Amygdala (tissue), 56 donors: Measurements from ENCODE around the gene DYNLT2B.
"Not testable (repeated sequence)": the region's sequence is repeated elsewhere in the genome, so short reads cannot be mapped to it uniquely, and the experiment has no call there.

Experiments
- DNase-seq, 56 donors: peaks; one replicate each; lab custom pipeline; 2025; lab: John Stamatoyannopoulos, UW

DYNLT2B gene

DNA sequence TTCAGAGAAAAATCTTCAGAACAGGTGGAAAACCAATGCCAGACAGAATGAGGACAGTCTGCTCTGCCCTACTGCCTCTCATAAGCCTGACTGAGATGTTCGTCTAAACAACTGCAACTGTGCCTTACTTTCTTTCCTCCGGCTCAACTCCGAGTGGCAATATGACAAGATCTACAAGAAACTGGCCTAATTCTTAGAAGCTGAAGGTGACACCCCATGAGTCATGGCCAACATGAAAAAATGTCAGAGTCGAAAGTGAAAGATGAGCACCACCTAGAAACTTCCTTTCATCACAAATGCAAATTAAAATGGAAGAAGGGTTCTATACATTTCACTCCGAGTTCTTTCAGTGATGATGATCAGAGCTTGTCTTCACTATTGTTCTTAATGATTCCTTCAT is 43.5 kb downstream of the DYNLT2B start:
- no peak for DNase-seq

DNA sequence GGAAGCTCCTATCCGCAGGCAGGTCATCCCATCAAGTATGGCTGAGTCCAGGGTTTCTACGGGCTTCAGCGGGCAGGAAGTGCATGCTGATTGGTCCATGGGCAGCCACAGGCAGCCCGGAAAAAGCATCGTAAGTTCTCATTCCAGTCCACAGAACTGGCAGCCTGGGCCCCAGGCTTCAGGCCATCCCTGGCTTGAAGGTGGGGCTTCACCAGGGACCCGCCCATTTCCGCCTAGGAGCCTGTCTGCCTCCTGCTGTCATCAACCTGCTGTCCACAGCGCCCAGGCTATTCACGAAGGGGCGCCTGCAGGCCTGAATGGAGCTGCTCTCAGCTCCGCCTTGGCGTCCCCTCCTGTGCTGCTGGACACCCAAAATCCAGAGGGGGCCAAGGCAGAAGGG is 44.4 kb downstream of the DYNLT2B start:
- DNase-seq, result no peak

DNA sequence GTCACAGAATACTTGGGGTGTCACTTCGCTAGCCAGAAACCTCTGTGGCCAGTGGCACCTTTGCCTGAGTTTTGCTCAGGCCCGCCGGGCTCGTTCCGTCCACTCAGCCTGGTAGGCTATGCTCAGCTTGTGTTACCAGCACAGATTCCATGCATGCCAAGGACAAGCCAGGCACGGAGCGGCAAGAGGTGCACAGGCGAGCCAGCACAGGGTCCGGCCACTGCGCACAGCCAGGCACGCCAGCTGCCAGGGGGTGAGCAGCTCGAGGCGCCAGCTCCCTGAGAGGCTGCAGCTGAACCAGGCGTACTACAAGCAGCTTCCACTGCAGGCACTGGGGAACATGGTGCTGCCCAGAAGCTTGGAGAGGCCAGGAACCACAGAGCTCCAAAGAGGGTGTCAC is 45.2 kb downstream of the DYNLT2B start:
- no peak for DNase-seq

DNA sequence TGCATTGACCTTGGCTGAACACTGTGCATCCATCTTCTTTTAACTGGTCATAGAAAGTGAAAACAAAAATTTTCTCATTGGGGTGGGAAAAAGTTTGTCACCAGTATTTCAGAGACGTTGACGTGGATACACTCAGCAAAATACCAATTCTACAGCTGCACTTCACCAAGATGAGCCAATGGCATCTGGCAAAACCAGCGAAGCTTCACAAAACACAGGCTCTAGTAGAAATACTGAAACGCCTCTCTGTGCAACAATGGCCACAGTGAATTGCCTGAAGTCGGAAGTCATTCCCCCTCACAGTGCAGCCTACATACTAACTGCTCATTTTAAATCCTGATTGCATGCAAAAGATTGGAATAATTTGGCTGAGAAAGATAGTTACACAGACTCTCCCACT is 47.5 kb downstream of the DYNLT2B start:
- DNase-seq, result peak in 3 of 56 donors; percentile 2 to 11 (median 7)

DNA sequence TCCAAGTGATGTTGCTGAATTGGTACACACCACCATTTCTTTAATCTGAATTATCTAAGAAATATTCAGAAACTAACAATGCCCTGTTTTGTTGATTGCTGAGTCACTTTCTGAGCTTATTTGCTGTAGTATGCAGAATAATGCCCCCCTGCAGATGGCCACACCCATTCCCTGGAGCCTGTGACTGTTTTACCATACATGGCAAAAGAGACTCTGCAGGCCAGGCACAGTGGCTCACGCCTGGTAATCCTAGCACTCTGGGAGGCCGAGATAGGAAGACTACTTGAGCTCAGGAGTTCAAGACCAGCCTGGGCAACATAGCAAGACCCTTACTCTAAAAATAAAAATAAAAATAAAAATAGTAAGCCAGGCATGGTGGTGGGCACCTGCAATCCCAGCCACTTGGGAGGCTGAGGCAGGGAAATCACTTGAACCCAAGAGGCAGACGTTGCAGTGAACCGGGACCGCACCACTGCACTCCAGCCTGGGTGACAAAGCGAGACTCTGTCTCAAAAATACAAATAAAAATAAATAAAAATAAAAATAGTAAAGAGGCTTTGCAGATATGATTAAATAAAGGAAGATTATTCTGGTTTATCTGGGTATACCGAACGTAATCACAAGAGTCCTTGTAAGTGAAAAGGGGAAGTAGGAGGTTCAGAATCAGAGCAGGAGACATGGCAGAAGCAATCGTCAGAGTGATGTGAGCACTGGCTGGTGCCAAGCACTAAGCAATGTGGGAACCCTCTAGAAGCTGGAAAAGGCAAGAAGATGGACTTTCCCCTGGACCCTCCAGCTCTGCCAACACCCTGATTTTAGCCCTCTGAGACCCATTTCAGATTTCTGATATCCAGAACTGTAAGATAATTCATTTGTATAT is 49.5 kb downstream of the DYNLT2B start:
- no peak for DNase-seq

DNA sequence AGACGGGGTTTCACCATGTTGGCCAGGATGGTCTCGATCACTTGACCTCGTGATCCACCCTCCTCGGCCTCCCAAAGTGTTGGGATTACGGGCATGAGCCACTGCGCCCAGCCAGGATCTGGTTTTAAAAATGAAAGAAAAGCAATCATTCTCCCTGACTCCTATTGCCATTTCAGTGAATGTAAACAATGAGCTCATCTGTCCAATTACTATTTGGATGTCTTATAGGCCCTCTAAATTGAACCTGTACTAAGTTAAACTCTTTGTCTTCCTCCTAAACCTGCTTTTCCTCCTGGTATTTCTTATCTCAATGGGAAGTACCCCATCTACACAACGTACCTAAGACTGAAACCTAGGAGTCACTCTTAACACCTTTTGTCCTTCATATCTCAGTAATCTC is 54.2 kb downstream of the DYNLT2B start:
- DNase-seq, result no peak

DNA sequence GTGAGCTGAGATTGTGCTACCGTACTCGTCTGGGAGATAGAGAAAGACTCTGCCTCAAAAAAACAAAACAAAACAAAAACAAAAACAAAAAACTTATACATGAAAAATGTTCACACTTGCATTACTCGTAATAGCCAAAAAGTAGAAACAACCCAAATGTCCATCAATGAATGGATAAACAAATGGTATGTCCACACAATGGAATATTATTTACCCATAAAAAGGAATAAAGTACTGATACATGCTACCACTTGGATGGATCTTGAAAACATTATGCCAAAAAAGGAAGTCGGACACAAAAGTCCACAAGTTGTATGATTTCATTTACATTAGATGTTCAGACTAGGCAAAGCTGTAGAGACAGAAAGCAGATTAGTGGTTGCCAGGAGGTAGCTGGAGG is 57.3 kb downstream of the DYNLT2B start:
- no peak for DNase-seq

DNA sequence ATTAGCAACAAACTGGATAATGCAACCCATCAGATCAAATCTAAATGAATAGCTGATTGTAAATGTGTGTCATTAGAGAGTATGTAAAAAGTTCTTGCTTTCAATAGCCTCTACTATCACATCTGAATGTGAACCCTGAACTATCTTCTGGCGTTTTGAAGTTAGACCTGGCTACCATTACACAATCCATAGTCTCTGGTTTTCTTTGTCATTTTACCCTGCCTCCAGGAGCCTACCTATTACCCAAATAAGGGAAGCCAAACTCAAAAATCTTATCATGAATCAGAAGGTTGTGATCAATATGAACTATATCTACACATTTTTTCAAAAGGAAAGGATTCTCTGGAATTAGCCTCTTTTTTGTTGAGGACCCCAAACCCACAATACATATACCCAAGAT is 62.3 kb downstream of the DYNLT2B start:
- no peak for DNase-seq

DNA sequence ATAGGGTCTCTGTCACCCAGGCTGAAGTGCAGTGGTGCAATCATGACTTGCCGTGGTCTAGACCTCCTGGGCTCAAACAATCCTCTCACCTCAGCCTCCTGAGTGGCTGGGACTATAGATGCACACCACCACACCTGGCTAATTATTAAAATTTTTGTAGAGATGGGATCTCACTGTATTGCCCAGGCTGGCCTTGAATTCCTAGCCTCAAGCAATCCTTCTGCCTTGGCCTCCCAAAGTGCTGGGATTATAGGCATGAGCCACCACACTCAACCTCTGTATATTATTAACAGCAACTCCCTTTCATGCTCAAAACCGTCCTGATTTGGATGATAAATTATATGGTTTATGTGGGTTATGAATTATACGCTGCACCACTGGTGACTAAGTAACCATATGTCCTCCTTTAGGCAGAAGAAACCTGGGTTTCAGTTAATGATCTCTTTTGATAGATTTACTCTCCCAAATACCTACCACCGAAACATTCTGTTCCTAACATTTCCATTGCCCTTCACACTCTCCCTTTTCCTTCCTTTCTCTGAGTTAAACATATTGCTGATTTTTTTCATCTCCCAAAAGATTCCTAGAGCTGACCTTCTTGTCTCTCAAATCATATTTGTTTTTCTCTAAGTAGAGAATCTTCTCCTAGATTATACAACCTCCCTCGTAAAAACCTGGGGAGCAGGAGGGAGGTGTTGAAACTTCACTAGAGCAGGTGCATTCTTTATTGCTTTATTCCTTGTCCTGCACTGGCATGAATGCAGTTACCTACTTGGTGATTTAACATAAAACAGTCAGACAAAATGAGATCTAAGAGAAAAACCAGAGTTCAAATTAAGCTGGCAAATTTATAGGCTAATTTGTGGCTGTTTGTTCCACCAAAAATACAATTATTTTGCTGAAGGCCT is 63.4 kb downstream of the DYNLT2B start:
- no peak for DNase-seq

DNA sequence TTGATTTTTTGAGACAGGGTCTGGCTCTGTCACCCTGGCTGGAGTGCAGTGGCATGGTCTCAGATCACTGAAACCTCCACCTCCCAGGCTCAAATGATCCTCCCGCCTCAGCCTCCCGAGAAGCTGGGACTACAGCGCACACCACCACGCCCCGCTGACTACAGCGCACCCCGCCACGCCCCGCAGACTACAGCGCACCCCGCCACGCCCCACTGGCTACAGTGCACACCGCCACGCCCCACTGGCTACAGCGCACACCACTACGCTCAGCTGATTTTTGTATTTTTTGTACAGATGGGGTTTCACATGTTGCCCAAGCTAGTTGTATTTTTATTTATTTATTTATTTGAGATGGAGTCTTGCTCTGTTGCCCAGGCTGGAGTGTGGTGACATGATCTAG is 66.1 kb downstream of the DYNLT2B start:
- no peak for DNase-seq

DNA sequence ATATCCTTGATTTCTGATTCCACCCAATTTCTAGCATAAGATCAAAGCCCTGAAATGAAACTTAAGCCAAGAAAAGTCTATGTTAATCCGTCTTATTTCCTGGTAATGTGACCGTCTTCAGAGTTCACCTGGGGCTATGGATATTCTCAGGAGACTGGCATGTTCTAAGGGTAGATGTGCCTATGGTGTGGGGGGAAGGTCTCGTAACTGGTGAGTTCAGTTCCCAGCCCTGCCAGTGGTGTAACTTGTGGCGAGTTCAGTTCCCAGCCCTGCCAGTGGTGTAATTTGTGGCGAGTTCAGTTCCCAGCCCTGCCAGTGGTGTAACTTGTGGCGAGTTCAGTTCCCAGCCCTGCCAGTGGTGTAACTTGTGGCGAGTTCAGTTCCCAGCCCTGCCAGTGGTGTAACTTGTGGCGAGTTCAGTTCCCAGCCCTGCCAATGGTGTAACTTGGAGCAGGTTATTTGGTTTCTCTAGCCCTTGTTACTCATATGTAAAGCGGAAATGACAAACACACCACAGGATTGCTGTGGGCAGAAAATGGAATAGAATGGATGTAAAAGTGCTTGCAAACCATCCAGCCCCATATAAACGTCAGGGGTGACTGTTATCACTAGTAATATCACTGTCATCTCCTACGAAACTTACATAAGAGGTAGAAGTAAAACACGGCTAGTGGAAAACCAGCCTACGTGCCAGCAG is 71.3 kb downstream of the DYNLT2B start:
- no peak for DNase-seq

DNA sequence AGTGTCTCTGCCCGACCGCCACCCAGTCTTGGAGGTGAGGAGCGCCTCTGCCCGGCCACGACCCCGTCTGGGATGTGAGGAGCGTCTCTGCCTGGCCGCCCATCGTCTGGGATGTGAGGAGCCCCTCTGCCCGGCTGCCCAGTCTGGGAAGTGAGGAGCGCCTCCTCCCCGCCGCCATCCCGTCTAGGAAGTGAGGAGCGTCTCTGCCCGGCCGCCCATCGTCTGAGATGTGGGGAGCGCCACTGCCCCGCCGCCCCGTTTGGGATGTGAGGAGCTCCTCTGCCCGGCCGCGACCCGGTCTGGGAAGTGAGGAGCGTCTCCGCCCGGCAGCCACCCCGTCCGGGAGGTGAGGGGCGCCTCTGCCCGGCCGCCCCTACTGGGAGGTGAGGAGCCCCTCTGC is 73.9 kb downstream of the DYNLT2B start:
- DNase-seq, result not testable (repeated sequence)

DNA sequence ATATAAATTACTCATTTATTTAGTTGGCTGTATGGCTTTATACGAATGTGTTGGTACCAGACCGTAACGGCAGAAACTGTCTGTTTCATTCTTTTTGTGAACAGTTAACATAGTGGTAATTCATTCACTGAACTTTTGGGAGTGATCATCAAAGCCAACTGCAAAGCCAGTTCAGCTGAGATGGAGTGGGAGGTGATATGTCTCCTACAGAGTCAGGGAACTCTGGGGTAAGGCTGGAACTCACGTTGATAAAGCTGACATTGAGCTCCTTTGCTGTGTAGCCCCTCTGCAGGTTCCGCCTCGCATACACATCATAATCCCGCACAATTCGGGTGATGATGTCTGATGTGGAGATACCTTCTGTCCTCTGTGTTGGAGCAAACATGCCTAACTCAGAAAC is 76.3 kb downstream of the DYNLT2B start:
- no peak for DNase-seq
